Spinal cord (tissue), 10 donors: Measurements from ENCODE around the gene CCDC51. TPM values are rescaled to one million over a fixed set of nuclear protein-coding genes. Genes with fewer than 3 reads are reported as not detected.

Source experiments
- DNase-seq, 6 donors: peaks; one replicate each; pipeline versions ENCODE4 v3.0.0 to v3.0.0-alpha.2; 2013 to 2015; ENCODE audit warnings: low spot score in 6 of 6, low read depth in 4 of 6
- H3K27ac ChIP-seq: one replicate; pipeline ENCODE4 v1.5.1; 2013; ENCODE audit warnings: low read depth, low read length, control low read depth
- H3K27me3 ChIP-seq: one replicate; pipeline ENCODE4 v1.6.1; 2013; ENCODE audit warnings: low read length; ENCODE audit not compliant: control insufficient read depth, insufficient read depth
- H3K36me3 ChIP-seq: one replicate; pipeline ENCODE4 v1.6.1; 2013; ENCODE audit warnings: low read length; ENCODE audit not compliant: control insufficient read depth, insufficient read depth
- H3K4me1 ChIP-seq: one replicate; pipeline ENCODE4 v1.6.1; 2013; ENCODE audit warnings: low read length; ENCODE audit not compliant: control insufficient read depth, insufficient read depth
- H3K4me3 ChIP-seq: one replicate; pipeline ENCODE4 v1.5.1; 2013; ENCODE audit warnings: low read depth, low read length, control low read depth
- H3K9me3 ChIP-seq: one replicate; pipeline ENCODE4 v1.6.1; 2013; ENCODE audit warnings: low read length; ENCODE audit not compliant: control insufficient read depth, insufficient read depth
- WGBS: methylation state at CpG from one replicate; pipeline ENCODE4 v1.1.5; 2013; ENCODE audit warnings: missing lambda C conversion rate; ENCODE audit not compliant: insufficient coverage; 5-methylcytosine and 5-hydroxymethylcytosine counted together
- polyA plus RNA-seq, 2 donors: library from polyadenylated mRNA; unstranded; fragments of 120-200 nt; gene quantifications; one replicate each; pipeline ENCODE4 v1.2.1, GENCODE V29; 2013; ENCODE audit not compliant: insufficient read length in 2 of 2
- total RNA-seq, 2 donors: library from RNA; depleted of rRNA in 1 of 2; stranded (reverse); fragments of 120-200 nt in 1 of 2; fragments of >200 nt in 1 of 2; gene quantifications; one replicate each; pipeline versions ENCODE4 v1.2.3 to v1.2.4, GENCODE V29; 2013 to 2014
- donor health status: healthy.

CCDC51 gene
- total and polyA plus RNA-seq, 4 donors, result 10.9 to 24.6 (median 19.0) TPM

DNA sequence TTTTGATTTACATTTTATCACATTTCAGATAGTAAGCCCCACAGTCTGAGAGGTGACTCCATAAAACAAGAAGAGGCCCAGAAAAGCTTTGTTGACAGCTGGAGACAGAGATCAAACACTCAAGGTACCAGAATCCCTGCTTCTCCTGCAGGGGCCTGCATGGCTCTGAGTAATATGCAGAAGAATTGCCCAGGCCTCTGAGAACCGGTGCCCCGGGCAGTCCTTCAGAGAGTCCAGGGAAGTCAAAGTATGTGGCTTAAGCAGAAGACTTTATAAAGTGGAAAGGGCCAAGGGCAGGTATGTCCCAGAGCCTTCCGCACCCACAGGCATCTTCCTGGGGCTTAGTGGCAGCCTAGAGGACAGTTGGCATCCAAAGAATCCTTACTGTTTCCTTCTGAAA lies 19.4 kb upstream of the CCDC51 start:
- 93% methylated on average over 3 of the region's 3 CpGs for WGBS
- Histone ChIP-seq H3K27me3 (no peaks in the 10 kb centered on the region), H3K4me1 (no peaks in the 10 kb centered on the region), H3K27ac (no peak overlapping the region), H3K36me3 (peaks cover 55% of the 10 kb centered on the region), H3K4me3 (no peak overlapping the region), H3K9me3 (no peaks in the 10 kb centered on the region)
- DNase-seq, result no peak

- Histone ChIP-seq H3K4me3 (no peak overlapping the region), H3K36me3 (peaks cover 53% of the 10 kb centered on the region), H3K9me3 (no peaks in the 10 kb centered on the region), H3K27ac (no peak overlapping the region), H3K4me1 (no peaks in the 10 kb centered on the region), H3K27me3 (no peaks in the 10 kb centered on the region)
- no peak for DNase-seq
- no CpG with 5 or more reads among the region's 1 CpG for WGBS
Observed at GRCh38 chr3:48456456-48456855, 16.5 kb upstream of the CCDC51 start.

DNA sequence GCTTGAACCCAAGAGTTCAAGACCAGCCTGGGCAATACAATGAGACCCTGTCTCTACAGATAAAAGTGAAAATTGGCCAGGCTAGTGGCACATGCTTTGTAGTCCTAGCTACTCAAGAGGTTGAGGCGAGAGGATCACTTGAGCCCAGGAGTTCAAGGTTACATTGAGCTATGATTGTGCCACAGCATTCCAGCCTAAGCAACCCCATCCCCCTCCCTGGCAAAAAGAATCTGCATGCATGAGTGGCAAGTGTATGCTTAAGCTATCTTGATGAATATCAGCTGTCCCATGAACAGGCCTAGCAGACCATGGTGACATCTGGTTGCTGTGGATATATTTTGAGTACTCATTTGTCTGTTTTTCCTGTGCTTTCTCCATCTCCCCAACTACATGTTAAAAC lies 11.4 kb upstream of the CCDC51 start:
- no peak overlapping the region for H3K4me3 ChIP-seq
- no peak for DNase-seq
- peaks cover 26% of the 10 kb centered on the region for H3K36me3 ChIP-seq
- 100% methylated on average over 1 of the region's 1 CpG for WGBS
- H3K4me1 ChIP-seq, result peaks cover 13% of the 10 kb centered on the region
- no peaks in the 10 kb centered on the region for H3K9me3 ChIP-seq
- H3K27ac ChIP-seq, result no peak overlapping the region
- H3K27me3 ChIP-seq, result no peaks in the 10 kb centered on the region

- DNase-seq, result peak in 4 of 6 donors; percentile 74 to 95 (median 89)
- peaks cover 21% of the 10 kb centered on the region for H3K4me1 ChIP-seq
- H3K9me3 ChIP-seq, result no peaks in the 10 kb centered on the region
- H3K27me3 ChIP-seq, result no peaks in the 10 kb centered on the region
- peak within 1 kb of the TSS; percentile 79 for H3K4me3 ChIP-seq
- peak within 1 kb of the TSS; percentile 85 for H3K27ac ChIP-seq
- WGBS, result under 1% methylated on average over 91 of the region's 91 CpGs
- peaks cover 32% of the 10 kb centered on the region for H3K36me3 ChIP-seq
Observed at GRCh38 chr3:48446425-48447193, 6.7 kb upstream of the CCDC51 start, which contains the start of gene ATRIP. Gene ATRIP (plus strand): TSS chr3:48446737. CDS start chr3:48446846, 109 bp downstream.

DNA sequence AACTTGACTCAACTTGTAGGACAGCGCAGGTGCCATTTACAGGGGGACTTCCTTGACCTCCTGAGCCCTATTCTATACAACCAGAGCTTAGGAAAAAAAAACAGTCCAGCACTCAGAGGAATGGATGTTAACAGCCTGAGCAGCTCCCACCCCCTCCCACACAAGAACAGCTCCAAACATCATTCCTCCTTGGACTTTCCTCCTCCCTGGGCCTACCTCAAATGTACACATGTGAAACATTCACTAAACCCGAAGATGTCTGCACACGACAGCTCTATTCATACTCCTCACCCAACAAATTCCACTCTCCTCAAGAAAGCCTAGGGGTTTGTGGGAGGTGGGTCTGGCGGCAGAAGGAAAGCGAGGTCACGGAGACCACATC lies 6.1 kb upstream of the CCDC51 start:
- Histone ChIP-seq H3K4me3 (peak overlapping the region; percentile 79), H3K36me3 (peaks cover 33% of the 10 kb centered on the region), H3K27ac (peak overlapping the region; percentile 85), H3K4me1 (peaks cover 24% of the 10 kb centered on the region), H3K9me3 (no peaks in the 10 kb centered on the region), H3K27me3 (no peaks in the 10 kb centered on the region)
- DNase-seq, result no peak
- 19% methylated on average over 4 of the region's 6 CpGs for WGBS

- no peaks in the 10 kb centered on the region for H3K27me3 ChIP-seq
- DNase-seq, result no peak
- H3K36me3 ChIP-seq, result peaks cover 28% of the 10 kb centered on the region
- peak overlapping the region; percentile 79 for H3K4me3 ChIP-seq
- H3K4me1 ChIP-seq, result peaks cover 29% of the 10 kb centered on the region
- 89% methylated on average over 4 of the region's 6 CpGs for WGBS
- H3K27ac ChIP-seq, result no peak overlapping the region
- H3K9me3 ChIP-seq, result no peaks in the 10 kb centered on the region
Observed at GRCh38 chr3:48445277-48445882, 5.5 kb upstream of the CCDC51 start.

- H3K4me3 ChIP-seq, result no peak overlapping the region
- 93% methylated on average over 4 of the region's 6 CpGs for WGBS
Observed at GRCh38 chr3:48441940-48442339, 2.0 kb upstream of the CCDC51 start.

DNA sequence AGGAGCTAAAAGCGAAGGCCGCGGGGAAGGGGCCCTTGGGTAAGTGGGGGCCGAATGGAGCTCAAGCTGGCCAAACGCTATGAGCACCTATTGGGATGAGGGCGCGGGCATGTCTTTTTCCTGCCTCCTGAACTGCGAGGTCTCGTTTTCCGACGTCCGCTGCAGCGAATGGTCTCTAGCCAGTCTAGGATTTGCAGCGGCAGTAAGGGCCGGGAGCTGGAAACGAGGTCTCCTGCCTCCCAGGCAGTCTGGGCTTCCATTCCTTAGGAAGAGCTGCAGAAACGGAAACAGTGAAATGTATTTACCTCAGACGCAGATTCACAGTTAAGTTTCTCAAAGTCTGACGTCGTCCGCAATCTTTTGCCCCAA lies 655 bp upstream of the CCDC51 start:
- Histone ChIP-seq H3K4me3 (peak overlapping the region; percentile 97), H3K27ac (peak overlapping the region; percentile 90), H3K36me3 (peaks cover 28% of the 10 kb centered on the region), H3K27me3 (no peaks in the 10 kb centered on the region), H3K4me1 (peaks cover 24% of the 10 kb centered on the region), H3K9me3 (no peaks in the 10 kb centered on the region)
- whole genome bisulfite sequencing, result 0% methylated on average over 17 of the region's 21 CpGs
- peak in 1 of 6 donors; percentile 17 for DNase-seq

More at GRCh38 chr3:48441940-48442339, 2.0 kb upstream of the CCDC51 start:
- Histone ChIP-seq H3K36me3 (peaks cover 28% of the 10 kb centered on the region), H3K9me3 (no peaks in the 10 kb centered on the region), H3K27me3 (no peaks in the 10 kb centered on the region), H3K4me1 (peaks cover 29% of the 10 kb centered on the region), H3K27ac (no peak overlapping the region)
- DNase-seq, result no peak

DNA sequence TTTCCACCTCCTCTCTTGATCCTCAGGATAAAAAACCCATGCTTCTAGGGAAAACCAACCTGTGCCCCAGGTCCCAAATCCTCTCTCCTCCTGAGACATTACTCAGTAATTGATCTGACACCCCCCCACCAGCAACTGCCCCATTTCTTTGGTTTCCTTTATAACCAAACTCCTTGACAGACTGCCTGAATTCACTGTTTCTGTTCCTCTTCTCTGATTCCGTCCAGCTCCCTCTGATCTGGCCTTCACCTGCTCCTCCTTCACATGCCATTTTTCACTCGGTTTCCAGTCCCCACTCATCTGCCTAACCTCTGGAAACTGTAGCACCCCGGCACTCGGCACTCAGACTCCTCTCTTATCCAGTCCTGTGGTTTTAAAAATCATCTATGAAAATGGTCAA lies 2.1 kb downstream of the CCDC51 start:
- H3K27ac ChIP-seq, result no peak overlapping the region
- no peak for DNase-seq
- H3K36me3 ChIP-seq, result peaks cover 30% of the 10 kb centered on the region
- WGBS, result 87% methylated on average over 1 of the region's 4 CpGs
- H3K27me3 ChIP-seq, result no peaks in the 10 kb centered on the region
- no peak overlapping the region for H3K4me3 ChIP-seq
- no peaks in the 10 kb centered on the region for H3K9me3 ChIP-seq
- H3K4me1 ChIP-seq, result peaks cover 24% of the 10 kb centered on the region

DNA sequence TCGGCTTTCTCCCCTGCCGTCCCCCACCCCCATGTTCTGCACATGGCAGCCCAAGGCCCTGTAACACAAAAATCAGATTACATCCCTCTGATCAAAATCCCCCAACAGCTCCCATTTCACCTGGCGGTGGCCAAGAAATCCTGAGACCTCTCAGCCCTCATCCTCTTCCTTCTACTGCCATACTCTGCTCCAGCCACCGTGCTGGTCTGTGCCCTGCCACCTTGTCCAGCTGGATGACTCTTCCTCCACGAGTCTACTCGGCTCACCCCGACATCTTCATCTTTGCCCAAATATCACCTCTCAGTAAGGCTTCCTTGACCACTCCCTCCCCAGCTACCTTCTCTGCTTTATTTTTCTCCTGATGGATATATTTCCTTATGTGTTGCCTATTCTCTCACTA lies 3.1 kb downstream of the CCDC51 start:
- Histone ChIP-seq H3K9me3 (no peaks in the 10 kb centered on the region), H3K27ac (no peak overlapping the region), H3K4me1 (peaks cover 24% of the 10 kb centered on the region), H3K36me3 (peaks cover 28% of the 10 kb centered on the region), H3K27me3 (no peaks in the 10 kb centered on the region), H3K4me3 (no peak overlapping the region)
- WGBS, result 90% methylated on average over 5 of the region's 7 CpGs
- DNase-seq, result no peak
